Activated naive CD4-positive, alpha-beta T cell (primary cell): Measurements from ENCODE around the gene FRRS1.
"Not testable (repeated sequence)": the region's sequence is repeated elsewhere in the genome, so short reads cannot be mapped to it uniquely, and the experiment has no call there.

Experiments
- DNase-seq, 4 experiments: peaks; one replicate each; lab custom pipeline; 2025; lab: John Stamatoyannopoulos, UW

The FRRS1 gene

DNA sequence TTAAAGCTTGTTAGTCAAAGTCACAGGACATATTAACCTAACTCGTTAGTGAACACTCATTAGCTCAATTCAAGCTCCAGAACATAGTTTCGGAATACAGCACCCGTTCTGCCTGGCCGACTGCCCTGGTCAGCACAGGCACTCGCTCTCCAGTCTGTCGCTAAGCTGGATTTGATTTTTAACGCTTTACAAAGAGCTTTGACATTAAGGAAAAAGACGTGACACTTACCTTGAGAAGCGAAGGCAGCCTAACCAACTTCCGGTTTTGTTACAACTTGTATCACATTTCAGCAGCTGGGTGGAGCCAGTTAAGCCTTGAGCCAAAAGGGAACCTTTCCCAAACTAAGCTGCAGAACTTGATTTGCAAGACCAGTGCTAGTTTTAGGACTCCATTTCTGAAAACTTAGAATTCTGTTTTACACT lies at the start of gene FRRS1:
TSS of gene FRRS1 (minus strand) at position 258 of the 423 bp plus-strand sequence. CDS start 17,867 bp downstream, outside the sequence.
- no peak for DNase-seq

DNA sequence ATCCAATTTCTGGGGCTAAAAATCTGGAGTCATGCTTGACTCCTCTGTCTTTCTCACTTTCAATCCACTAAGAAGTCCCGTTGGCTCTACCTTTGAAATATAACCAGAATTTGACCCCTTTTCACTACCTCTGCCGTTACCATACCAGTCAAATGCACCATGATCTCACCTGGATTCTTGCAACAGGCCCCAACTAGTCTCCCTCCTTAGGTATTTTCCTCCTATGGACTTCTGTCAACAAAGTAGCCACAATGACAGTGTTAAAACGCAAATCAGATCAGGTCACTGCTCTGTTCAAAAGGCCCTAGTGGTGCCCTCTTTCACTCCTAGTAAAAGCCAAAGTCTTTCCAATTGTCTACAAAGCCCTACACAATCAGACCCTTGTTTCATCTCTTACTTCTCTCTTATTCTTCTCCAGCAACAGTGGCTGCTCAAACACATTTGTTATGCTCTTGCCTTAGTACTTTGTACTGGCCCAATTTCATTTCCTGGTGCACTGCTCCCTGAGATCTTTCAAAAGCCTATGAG lies 48.0 kb upstream of the FRRS1 start:
- no peak for DNase-seq

DNA sequence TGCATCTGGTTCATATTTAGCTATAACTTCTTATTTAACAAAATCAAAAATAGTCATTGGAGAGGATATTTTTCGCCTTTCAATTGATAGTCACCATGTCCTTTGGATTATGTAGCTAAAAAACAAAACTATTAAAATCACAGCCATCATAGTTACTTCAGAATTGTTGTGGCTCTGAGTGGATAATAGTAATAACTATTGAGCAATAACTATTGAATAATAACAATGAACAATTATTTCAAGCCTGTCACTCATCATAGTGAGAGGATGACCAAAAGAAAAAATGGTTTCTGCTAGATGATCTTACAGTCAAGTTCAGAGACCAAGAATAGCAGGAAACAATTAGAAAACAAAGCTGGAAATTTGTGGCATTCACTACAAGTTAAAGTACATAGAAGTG lies 45.3 kb upstream of the FRRS1 start:
- DNase-seq: no peak

GRCh38 chr1:99811075-99811474 lies 44.6 kb upstream of the FRRS1 start:
- no peak for DNase-seq

GRCh38 chr1:99808391-99809115 lies 42.1 kb upstream of the FRRS1 start:
- no peak for DNase-seq

- no peak for DNase-seq
Measured at GRCh38 chr1:99806882-99807281, 40.4 kb upstream of the FRRS1 start.

- no peak for DNase-seq
Measured at GRCh38 chr1:99801584-99801983, 35.1 kb upstream of the FRRS1 start.

DNA sequence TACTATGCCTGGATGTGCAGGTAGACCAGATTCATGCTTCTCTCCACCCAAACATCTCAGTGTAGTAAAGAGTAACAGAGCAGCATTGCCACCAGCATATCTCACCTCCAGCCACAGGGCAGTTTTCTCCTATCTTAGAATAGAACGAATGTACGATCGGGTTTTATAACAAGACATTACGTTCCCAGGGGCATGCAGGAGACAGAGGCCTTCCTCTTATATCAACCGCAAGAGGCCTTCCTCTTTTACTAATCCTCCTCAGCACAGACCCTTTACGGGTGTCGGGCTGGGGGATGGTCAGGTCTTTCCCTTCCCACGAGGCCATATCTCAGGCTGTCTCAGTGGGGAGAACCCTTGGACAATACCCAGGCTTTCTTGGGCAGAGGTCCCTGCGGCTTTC lies 27.4 kb upstream of the FRRS1 start:
- DNase-seq: not testable (repeated sequence)

DNA sequence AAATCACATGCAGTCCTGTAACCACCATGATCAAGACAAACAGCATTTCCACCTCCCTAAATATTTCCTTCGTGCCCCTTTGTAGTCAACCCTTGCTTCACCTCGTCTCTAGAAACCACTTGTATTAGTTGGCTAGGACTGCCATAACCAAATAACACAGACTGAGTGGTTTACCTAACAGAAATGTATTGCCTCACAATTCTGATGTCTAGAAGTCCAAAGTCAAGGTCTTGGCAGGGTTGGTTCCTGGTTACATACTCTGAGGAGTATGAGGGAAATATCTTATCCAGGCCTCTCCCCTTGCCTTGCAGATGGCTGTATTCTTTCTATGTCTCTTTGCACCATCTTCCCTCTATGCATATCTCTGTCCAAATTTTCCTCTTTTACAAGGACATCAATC lies 23.3 kb upstream of the FRRS1 start:
- DNase-seq: no peak

DNA sequence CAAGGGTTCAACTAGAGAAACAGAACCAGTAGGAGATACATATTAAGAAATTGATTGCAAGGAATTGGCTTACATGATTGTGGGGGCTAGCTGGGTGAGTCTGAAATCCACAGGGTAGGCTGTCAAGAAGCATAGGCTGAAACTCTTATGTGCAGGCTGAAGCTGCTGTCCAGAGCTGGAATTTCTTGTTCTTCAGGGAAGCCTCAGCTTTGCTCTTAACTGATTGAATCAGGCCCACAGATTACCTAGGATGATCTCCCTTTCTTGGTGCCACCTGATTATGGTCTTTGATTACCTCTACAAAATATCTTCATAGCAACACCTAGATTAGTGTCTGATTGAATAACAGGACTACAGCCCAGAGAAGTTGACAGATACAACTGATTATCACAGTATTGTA lies 22.5 kb upstream of the FRRS1 start:
- no peak for DNase-seq

DNA sequence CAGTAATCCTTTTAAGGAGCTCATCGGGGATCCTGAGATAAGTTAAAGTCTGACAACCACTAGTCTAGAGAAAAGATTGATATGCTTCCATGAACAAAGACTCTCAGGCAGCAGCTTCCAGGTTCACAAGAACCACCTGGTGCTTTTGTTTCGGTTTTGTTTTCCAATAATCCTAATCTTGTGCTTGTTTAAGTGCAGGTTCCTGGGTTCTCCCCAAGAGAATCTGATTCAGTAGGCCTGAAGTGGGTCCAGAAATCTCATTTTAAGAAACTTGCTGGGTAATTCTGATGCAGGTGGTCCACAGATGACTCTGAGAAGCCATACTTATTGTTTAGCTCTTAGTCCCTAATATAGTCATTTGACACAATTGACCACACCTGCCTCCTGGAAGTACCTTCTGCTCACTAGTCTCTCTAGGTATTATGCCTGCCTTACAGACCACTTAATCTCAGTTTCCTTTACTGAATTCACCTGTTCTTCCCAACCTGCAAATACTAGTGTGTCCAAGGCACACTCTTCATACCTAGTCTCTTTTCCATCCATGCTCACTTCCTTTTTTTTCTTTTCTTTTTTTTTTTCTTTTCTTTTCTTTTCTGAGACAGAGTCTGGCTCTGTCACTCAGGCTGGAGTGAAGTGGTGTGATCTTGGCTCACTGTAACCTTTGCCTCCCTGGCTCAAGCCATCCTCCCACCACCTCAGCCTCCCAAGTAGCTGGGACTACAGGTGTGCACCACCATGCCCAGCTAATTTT lies 20.5 kb upstream of the FRRS1 start:
- no peak for DNase-seq

DNA sequence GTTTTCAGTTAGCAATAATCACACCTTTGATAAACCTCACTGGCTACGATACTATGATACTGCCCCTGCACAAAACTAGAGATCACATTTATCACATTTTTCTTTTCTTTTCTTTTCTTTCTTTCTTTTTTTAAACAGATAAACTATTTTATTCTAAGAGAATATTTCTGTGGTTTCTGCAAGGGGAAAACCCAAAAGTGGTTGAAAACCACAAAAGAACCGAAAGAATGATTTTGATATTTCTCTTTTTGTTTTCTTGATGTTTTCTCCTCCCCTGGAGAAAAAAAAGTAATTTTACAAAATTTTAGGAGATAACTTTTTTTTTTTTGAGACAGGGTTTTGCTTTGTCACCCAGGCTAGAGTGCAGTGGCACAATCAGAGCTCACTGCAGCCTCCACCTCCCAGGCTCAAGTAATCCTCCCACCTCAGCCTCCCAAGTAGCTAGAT lies 18.4 kb upstream of the FRRS1 start:
- no peak for DNase-seq

GRCh38 chr1:99784143-99784542 lies 17.7 kb upstream of the FRRS1 start:
- no peak for DNase-seq

- no peak for DNase-seq
Measured at GRCh38 chr1:99782920-99783319, 16.5 kb upstream of the FRRS1 start.

DNA sequence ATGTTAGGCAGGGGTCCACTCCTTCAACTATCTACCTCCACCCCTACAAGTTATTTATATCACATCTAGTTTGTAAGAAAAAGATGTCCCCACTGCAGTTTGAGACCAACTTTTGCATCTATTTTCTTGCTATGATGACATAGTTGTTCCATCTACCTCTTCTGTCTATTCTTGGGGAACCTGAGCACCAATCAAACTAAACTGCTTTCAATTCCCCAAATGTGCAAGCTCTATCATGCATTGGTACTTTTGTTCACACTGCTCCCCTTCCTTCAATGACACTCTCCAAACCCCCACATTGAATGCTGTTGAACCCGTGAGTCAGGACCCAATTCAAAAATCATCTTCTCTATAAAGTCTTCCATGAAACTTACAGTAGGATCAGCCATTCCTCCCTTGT lies 16.0 kb upstream of the FRRS1 start:
- DNase-seq: no peak

GRCh38 chr1:99781798-99782197 lies 15.4 kb upstream of the FRRS1 start:
- DNase-seq: no peak

DNA sequence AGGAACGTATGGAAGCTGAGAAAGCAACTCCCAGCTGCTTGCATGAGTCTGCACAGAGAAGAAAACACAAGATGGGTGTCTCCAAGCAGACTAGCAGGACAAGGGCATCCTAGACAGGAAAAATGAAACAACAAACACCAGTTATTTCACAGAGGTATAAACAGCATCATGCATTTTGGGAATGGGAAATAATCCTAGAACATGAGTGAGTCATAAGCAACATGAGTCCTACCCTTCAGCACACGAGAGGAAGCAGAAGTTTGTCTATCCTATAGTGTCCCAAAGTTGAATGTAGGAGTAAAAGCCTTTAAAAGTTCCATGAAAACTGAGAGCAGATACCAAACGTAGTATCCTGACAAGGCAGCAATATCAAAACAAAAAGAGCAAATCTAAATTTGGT lies 11.3 kb upstream of the FRRS1 start:
- DNase-seq: no peak

DNA sequence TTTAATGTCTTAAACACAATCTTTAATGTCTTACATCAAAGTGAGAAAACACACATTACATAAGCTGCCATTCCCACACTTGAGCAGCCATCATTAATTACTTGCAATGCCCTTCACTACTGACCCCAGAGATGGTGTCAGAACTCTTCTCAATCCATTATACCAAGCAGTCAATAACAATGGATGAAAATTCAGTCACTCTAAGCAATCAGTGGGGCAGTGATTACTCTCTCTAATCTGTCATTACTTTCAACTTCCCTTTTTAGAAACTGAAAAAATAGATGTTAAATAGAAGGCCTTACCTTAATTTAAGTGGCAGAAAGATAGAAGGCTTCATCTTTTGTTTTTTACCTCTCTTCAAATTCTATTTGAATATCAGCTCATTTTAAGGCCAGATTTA lies 9.7 kb upstream of the FRRS1 start:
- no peak for DNase-seq

GRCh38 chr1:99772809-99773208 lies 6.4 kb upstream of the FRRS1 start:
- no peak for DNase-seq

DNA sequence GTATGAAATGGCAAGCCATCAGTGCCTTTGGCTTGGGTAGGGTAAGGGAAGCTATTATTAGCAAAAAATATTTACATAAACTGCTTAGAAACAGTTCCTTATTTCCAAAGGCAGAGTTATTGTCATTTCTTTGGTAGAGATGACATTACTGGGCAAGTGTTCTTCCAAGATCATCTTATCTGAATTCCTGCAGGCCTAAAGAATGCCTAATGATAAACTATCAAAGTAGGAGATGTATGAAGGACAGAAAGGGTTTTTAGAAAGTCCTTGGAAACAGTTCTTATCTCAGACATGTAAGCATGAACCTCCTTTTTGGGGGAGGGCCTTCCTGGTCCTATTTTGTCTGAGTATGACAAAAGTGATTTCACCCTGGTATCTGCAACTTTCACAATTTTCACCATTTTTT lies 5.1 kb upstream of the FRRS1 start:
- no peak for DNase-seq

- DNase-seq: no peak
Measured at GRCh38 chr1:99768524-99769245, 2.2 kb upstream of the FRRS1 start.

- no peak for DNase-seq
Measured at GRCh38 chr1:99768104-99768503, 1.7 kb upstream of the FRRS1 start.

GRCh38 chr1:99764909-99765308 lies 1.5 kb downstream of the FRRS1 start:
- DNase-seq: no peak
